Activated CD8-positive, alpha-beta memory T cell treated with anti-CD3 and anti-CD28 coated beads for 48 hours (primary cell): ENCODE data around the gene EDNRA.
A peak's percentile ranks its signal among the peaks of the same experiment; 100 is the strongest.

Experiments used
- DNase-seq, 3 experiments: peaks; one replicate each; pipeline ENCODE4 v3.0.0-alpha.2; 2020; ENCODE audit warnings: low read depth in 2 of 3, low spot score in 2 of 3

The EDNRA gene

GRCh38 chr4:147586032-147586431 is 105.1 kb downstream of the EDNRA start:
- DNase-seq = no peak

GRCh38 chr4:147586637-147587036 is 105.7 kb downstream of the EDNRA start:
- DNase-seq = no peak

GRCh38 chr4:147587041-147587440 is 106.1 kb downstream of the EDNRA start:
- DNase-seq = no peak

GRCh38 chr4:147589586-147589985 is 108.7 kb downstream of the EDNRA start:
- DNase-seq = no peak

GRCh38 chr4:147590249-147590920 is 109.5 kb downstream of the EDNRA start:
- DNase-seq = peak; percentile 1 to 23 (median 15)

GRCh38 chr4:147591106-147591505 is 110.2 kb downstream of the EDNRA start:
- DNase-seq = no peak

GRCh38 chr4:147594107-147594506 is 113.2 kb downstream of the EDNRA start:
- DNase-seq = no peak
